KOPT-K1 (cell line): ENCODE data around the gene SLC8A2.

Experiments used
- H3K27ac ChIP-seq: fragments of 200-600 bp; sonication (generic); 2 replicates; pipeline ENCODE4 v1.5.1; 2016; ENCODE audit warnings: antibody characterized with exemption, mild to moderate bottlenecking, low read depth, low read length; ENCODE audit not compliant: poor library complexity, severe bottlenecking
- H3K36me3 ChIP-seq: fragments of 200-600 bp; sonication (generic); 2 replicates; pipeline ENCODE4 v1.5.1; 2017; ENCODE audit warnings: antibody characterized with exemption, mild to moderate bottlenecking, low read length, moderate library complexity; ENCODE audit not compliant: insufficient read depth
- H3K9me3 ChIP-seq: fragments of 200-600 bp; sonication (generic); 2 replicates; pipeline ENCODE4 v1.5.1; 2017; ENCODE audit warnings: antibody characterized with exemption, low read length, mild to moderate bottlenecking; ENCODE audit not compliant: insufficient read depth, poor library complexity, severe bottlenecking

SLC8A2 gene

GRCh38 chr19:47465957-47466356, 5.7 kb downstream of the SLC8A2 start:
- H3K36me3 ChIP-seq, result no peaks in the 10 kb centered on the region
- no peak overlapping the region for H3K27ac ChIP-seq
- H3K9me3 ChIP-seq, result no peaks in the 10 kb centered on the region

GRCh38 chr19:47464675-47465419, 6.8 kb downstream of the SLC8A2 start:
- Histone ChIP-seq H3K9me3 (no peaks in the 10 kb centered on the region), H3K36me3 (no peaks in the 10 kb centered on the region), H3K27ac (no peak overlapping the region)

DNA sequence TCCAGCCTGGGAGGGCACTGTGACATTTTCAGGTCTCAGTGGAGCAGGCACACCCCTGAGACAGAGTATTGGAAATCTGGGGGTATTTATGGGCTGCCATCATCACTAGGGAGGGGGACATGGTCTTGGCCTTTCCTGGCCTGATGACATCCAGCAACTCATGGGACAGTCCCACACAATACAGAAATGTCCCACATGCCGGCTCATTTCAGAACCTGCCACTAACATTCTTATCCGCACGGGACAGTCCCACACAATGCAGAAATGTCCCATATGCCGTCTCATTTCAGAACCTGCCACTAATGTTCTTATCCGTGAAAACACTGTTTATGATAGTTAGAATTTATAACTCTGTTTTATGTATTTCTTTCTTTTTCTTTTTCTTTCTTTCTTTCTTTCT, 9.8 kb downstream of the SLC8A2 start:
- Histone ChIP-seq H3K36me3 (no peaks in the 10 kb centered on the region), H3K27ac (no peak overlapping the region), H3K9me3 (no peaks in the 10 kb centered on the region)

DNA sequence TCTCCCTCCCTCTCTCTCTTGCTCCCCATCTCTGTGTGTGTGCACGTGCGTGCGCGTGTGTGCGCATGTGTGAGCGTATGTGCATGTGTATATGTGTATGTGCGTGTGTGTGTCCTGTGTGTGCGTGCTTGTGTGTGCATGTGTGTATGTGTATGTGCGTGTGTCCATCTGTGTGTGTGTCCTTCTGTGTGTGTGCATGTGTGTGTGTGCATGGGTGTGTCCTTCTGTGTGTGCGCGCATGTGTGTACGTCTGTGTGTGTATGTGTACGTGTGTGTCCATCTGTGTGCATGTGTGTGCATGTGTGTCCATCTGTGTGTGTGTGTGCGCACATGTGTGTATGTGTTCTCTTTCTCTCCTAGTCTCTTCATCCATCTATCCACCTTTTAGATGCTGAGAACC, 12.2 kb downstream of the SLC8A2 start:
- no peak overlapping the region for H3K27ac ChIP-seq
- no peaks in the 10 kb centered on the region for H3K36me3 ChIP-seq
- peaks cover 11% of the 10 kb centered on the region for H3K9me3 ChIP-seq

DNA sequence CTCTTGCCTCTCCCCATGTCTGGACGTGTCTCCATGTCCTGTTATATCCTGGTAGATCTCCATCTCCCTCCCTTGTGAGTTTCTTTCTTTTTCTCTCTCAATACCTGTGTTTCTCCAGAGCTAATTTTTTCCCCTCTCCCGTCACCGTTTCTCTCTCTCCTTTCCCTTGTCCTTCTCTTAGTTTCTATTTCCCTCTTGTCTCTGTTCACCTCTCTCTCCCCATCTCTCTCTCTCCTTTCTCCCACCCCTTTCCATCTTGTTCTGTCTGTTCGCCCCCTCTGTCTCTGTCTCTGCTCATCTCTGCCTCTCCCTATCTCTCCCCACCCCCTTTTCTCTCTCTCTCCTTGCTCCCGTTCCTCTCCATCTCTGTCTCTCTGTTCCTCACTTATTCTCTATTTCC, 13.0 kb downstream of the SLC8A2 start:
- Histone ChIP-seq H3K36me3 (no peaks in the 10 kb centered on the region), H3K27ac (no peak overlapping the region), H3K9me3 (peaks cover 11% of the 10 kb centered on the region)

DNA sequence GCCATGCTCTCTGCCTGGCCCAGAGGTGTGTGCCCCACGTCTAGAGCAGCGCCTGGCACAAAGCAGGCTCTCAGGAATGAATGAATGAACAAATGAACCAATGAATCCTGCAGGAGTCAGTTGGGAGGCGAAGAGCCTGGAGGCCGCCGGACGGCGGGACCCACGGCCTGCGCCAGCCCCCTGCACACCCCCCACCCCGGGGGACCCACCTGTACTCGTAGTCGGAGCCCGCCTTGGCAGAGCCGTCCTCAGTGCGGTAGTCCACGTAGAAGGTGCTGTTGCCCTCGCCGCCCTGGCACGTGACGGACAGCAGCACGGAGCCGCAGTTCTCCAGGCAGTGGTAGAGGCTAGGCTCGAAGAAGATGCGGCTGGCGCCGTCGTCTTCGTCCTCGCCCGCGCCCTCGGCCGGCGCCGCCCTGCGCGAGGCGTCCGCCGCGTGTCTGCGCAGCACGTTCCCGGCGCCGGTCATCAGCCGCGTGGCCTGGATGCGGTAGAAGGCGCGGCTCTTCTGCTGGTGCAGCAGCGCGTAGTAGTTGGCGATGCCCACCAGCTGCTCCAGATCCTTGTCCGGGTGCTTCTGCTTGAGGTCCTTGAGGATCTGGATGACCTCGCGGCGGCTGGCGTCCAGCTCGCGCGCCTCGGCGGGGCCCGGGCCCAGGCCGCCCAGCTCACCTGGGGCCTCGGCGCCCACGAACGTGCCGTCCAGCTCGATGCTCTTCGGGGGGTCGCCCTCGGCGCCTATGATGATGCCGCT, 14.8 kb downstream of the SLC8A2 start:
- Histone ChIP-seq H3K27ac (no peak overlapping the region), H3K9me3 (peaks cover 11% of the 10 kb centered on the region), H3K36me3 (no peaks in the 10 kb centered on the region)

DNA sequence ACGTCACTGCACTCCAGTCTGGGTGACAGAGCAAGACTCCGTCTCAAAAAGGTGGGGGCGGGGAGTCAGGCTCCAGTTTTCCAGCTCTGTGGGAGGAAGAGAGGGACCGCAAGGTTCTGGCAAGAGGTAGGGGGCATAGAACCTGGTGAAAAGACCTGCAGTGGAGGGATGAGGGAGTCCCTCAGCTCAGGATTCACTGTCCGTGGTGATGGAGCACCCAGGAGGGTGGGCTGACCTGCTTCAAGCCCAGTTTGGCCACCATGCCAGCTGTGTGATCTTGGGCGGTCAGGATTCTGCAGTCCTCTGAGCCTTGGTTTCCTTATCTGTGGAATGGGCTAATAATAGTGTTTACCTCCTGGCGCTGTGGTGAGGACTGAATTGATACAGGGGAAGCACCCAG, 21.2 kb downstream of the SLC8A2 start:
- H3K27ac ChIP-seq, result no peak overlapping the region
- peaks cover 2% of the 10 kb centered on the region for H3K9me3 ChIP-seq
- no peaks in the 10 kb centered on the region for H3K36me3 ChIP-seq

DNA sequence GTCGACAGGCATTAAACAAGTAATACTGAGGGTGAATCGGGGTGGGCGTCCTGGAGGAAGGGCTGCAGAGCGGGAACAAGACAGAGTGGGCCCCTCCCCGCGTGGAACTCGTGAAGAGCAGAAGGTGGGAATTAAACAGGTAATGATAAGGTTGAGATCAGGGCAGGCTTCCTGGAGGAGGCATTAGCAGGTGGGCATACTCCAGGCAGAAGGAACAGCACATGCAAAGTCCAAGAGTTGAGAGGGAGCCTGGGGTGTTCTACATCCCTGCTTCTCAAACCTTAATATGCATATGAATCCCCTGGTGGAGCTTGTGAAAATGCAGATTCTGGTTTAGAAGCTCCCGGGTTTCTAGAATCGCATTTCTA, 23.3 kb downstream of the SLC8A2 start:
- no peaks in the 10 kb centered on the region for H3K9me3 ChIP-seq
- H3K36me3 ChIP-seq, result no peaks in the 10 kb centered on the region
- no peak overlapping the region for H3K27ac ChIP-seq

DNA sequence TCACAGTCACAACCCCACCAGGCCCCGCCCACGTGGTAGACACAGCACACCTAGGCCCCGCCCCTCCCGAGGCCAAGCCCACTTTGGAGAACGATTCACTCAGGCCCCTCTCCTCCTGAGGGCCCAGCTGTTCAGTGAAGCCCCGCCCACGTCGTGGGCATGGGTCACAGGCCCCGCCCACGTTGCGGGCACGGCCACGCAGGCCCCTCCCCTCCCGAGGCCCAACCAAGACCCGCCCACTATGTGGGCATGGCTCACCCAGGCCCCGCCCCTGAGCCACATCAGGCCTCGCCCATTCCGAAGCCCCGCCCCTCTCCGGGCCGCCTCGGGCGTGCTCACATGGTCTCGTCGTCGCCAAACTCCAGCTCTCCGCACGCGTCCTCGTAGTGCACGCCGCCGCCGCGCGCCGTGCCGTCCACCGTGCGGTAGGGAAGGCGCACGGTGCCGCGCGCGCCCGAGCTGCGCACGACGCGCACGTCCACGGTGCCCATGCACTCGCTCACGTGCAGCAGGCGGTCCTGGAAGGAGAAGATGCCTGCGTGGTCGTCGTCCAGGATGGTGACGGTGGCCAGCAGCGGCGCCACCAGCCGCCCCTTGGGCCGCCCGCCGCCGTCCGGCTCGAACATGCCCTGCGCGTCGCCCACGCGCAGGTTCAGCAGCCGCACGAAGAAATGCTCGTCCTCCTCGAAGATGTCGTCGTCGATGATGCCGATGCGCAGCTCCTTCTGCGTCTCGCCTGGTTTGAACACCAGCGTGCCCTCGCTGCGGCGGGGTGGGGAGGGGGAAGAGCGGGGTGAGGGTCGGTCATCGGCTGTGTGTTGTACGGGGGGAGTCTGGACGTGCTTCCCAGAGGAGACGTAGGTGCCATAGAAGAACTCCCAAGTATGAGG, 24.0 kb downstream of the SLC8A2 start:
- H3K36me3 ChIP-seq, result no peaks in the 10 kb centered on the region
- H3K27ac ChIP-seq, result no peak overlapping the region
- H3K9me3 ChIP-seq, result no peaks in the 10 kb centered on the region

GRCh38 chr19:47446534-47447469, 24.9 kb downstream of the SLC8A2 start:
- Histone ChIP-seq H3K36me3 (no peaks in the 10 kb centered on the region), H3K27ac (no peak overlapping the region), H3K9me3 (no peaks in the 10 kb centered on the region)

GRCh38 chr19:47445937-47446402, 25.7 kb downstream of the SLC8A2 start:
- no peaks in the 10 kb centered on the region for H3K36me3 ChIP-seq
- H3K27ac ChIP-seq, result no peak overlapping the region
- H3K9me3 ChIP-seq, result no peaks in the 10 kb centered on the region

- no peaks in the 10 kb centered on the region for H3K9me3 ChIP-seq
- no peak overlapping the region for H3K27ac ChIP-seq
- no peaks in the 10 kb centered on the region for H3K36me3 ChIP-seq
Observed at GRCh38 chr19:47445527-47445926, 26.2 kb downstream of the SLC8A2 start.

- no peaks in the 10 kb centered on the region for H3K36me3 ChIP-seq
- H3K27ac ChIP-seq, result no peak overlapping the region
- H3K9me3 ChIP-seq, result no peaks in the 10 kb centered on the region
Observed at GRCh38 chr19:47444388-47444821, 27.3 kb downstream of the SLC8A2 start.

DNA sequence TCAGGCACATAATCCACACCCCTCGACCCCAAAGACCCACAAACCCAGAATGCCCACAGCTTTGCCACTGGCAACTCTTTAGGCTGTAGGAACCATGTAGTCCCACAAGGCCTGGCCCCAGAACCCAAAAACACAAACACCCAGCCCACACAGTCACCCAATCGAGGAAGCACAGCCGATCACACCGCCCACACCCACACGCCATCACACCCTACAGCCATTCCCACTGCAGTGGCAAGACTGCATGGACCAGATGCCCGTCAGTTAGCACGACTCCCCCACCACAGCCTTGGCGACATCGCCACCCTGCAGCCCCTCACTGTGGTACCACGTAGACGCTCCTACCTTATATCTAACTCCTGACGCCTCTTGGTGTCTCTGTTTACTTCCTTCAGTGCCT, 28.4 kb downstream of the SLC8A2 start:
- Histone ChIP-seq H3K36me3 (no peaks in the 10 kb centered on the region), H3K9me3 (no peaks in the 10 kb centered on the region)

More for the DNA sequence above, 28.4 kb downstream of the SLC8A2 start:
- H3K27ac ChIP-seq, result no peak overlapping the region
